A549 (cell line): ENCODE results near the gene RRP8. TPM values are rescaled to one million over a fixed set of nuclear protein-coding genes. Genes with fewer than 3 reads are reported as not detected.

Source experiments
- ATAC-seq, 2 experiments: fragments of 200-7000 bp in 1 of 2; fragments of >200 bp in 1 of 2; cut with Nextera tagmentation in 1 of 2; cut with Tn5 transposase in 1 of 2; 3 replicates each; pipeline versions ENCODE4 v1.8.0 to v1.9.1; 2018 to 2020; ENCODE audit warnings: mild to moderate bottlenecking in 1 of 2, moderate library complexity in 1 of 2
- CTCF ChIA-PET: fragments of 300-600 bp; sonication (Branson Sonifier 250); formaldehyde crosslinking; extraction: SDS; loops from one replicate; lab custom pipeline; 2021; ENCODE audit warnings: antibody characterized with exemption, inconsistent platforms; lab: Yijun Ruan, JAX
- POLR2A ChIA-PET: fragments of 350-600 bp; formaldehyde crosslinking; extraction: SDS; loops from one replicate; lab custom pipeline; 2021; ENCODE audit warnings: antibody characterized with exemption, inconsistent platforms; lab: Yijun Ruan, JAX
- DNase-seq, 2 experiments: peaks; one replicate each; pipeline versions ENCODE4 v3.0.0 to v3.0.0-alpha.2; 2011 to 2016; ENCODE audit warnings: low read depth in 1 of 2, low spot score in 1 of 2
- FAIRE-seq: peaks from 2 replicates; lab custom pipeline; 2011; peaks lifted over from hg19 to GRCh38; lab: Jason Lieb, UNC
- H3K27ac ChIP-seq, 2 experiments: fragments of >200 bp; sonication (Bioruptor Twin); formaldehyde crosslinking; 3 replicates each; pipeline ENCODE4 v1.5.1; 2016 to 2017
- H3K4me1 ChIP-seq: fragments of >200 bp; sonication (Bioruptor Twin); formaldehyde crosslinking; 3 replicates; pipeline ENCODE4 v1.6.1; 2016
- H3K4me2 ChIP-seq: fragments of >200 bp; sonication (Bioruptor Twin); formaldehyde crosslinking; 3 replicates; pipeline ENCODE4 v1.6.1; 2016
- H3K4me3 ChIP-seq: fragments of >200 bp; sonication (Bioruptor Twin); formaldehyde crosslinking; 3 replicates; pipeline ENCODE4 v1.5.1; 2016
- H3K9me3 ChIP-seq: fragments of >200 bp; sonication (Bioruptor Twin); formaldehyde crosslinking; 3 replicates; pipeline ENCODE4 v1.6.1; 2016
- BCL3 ChIP-seq: fragments of >200 bp; sonication (Bioruptor Twin); formaldehyde crosslinking; IDR thresholded peaks from 3 replicates; pipeline ENCODE4 v1.6.1; 2016
- CEBPB ChIP-seq, 2 experiments: fragments of >200 bp in 1 of 2; sonication (Bioruptor Twin) in 1 of 2; formaldehyde crosslinking in 1 of 2; IDR thresholded peaks; 2 replicates each; pipeline ENCODE4 v1.6.1; 2012 to 2016
- EHF ChIP-seq: fragments of 250-450 bp; sonication (Bioruptor Pico); IDR thresholded peaks from 2 replicates; pipeline ENCODE4 v1.5.0; 2020; ENCODE audit warnings: mild to moderate bottlenecking
- HDAC2 ChIP-seq: fragments of 200-600 bp; sonication (generic); IDR thresholded peaks from 2 replicates; pipeline ENCODE4 v1.6.1; 2016
- HEYL ChIP-seq: fragments of 250-450 bp; sonication (Bioruptor Pico); IDR thresholded peaks from 2 replicates; pipeline ENCODE4 v1.8.0; 2021; ENCODE audit warnings: mild to moderate bottlenecking, moderate library complexity
- JUN ChIP-seq, 2 experiments: fragments of >200 bp; sonication (Bioruptor Twin); formaldehyde crosslinking; IDR thresholded peaks; 2 replicates in 1 of 2; 3 replicates in 1 of 2; pipeline ENCODE4 v1.6.1; 2016 to 2017
- JUNB ChIP-seq: fragments of >200 bp; sonication (Bioruptor Twin); formaldehyde crosslinking; IDR thresholded peaks from 2 replicates; pipeline ENCODE4 v1.6.1; 2016
- MAX ChIP-seq: IDR thresholded peaks from 2 replicates; pipeline ENCODE4 v1.6.1; 2012
- MAZ ChIP-seq: fragments of 150-350 bp; IDR thresholded peaks from 2 replicates; pipeline ENCODE4 v1.6.1; 2014; ENCODE audit warnings: antibody characterized with exemption, low read depth, low read length, borderline replicate concordance
- NPAS2 ChIP-seq: fragments of 250-450 bp; sonication (Bioruptor Pico); IDR thresholded peaks from 2 replicates; pipeline ENCODE4 v1.8.0; 2022; ENCODE audit warnings: mild to moderate bottlenecking, moderate library complexity, borderline replicate concordance
- POLR2A ChIP-seq: IDR thresholded peaks from 2 replicates; pipeline ENCODE4 v1.6.1; 2012; ENCODE audit warnings: mild to moderate bottlenecking, low read length
- POLR2AphosphoS2 ChIP-seq: conservative IDR thresholded peaks from 2 replicates; pipeline ENCODE4 v1.6.1; 2012; ENCODE audit warnings: low read length, improper control_type of control experiment, inconsistent platforms
- RARB ChIP-seq: fragments of 250-450 bp; sonication (Bioruptor Pico); IDR thresholded peaks from 2 replicates; pipeline ENCODE4 v1.8.0; 2021; ENCODE audit warnings: mild to moderate bottlenecking, moderate library complexity
- RCOR1 ChIP-seq: fragments of 150-350 bp; IDR thresholded peaks from 2 replicates; pipeline ENCODE4 v1.6.1; 2014; ENCODE audit warnings: antibody characterized with exemption, low read length, low read depth
- RFX5 ChIP-seq: fragments of 450-650 bp; IDR thresholded peaks from 2 replicates; pipeline ENCODE4 v1.7.1; 2014; ENCODE audit warnings: antibody characterized with exemption, mild to moderate bottlenecking, moderate library complexity
- ZFP36 ChIP-seq: fragments of 450-650 bp; IDR thresholded peaks from 2 replicates; pipeline ENCODE4 v1.6.1; 2014; ENCODE audit warnings: borderline replicate concordance; ENCODE audit not compliant: partially characterized antibody
- WGBS: methylation state at CpG from one replicate; pipeline ENCODE4 v1.1.6; 2017; ENCODE audit errors: missing lambda C conversion rate; 5-methylcytosine and 5-hydroxymethylcytosine counted together
- polyA plus RNA-seq, 4 experiments: library from polyadenylated mRNA; depleted of rRNA in 3 of 4; stranded (reverse); fragments of >200 nt; fragmentation: RNase III in 1 of 4; extraction: RNeasy Plus Mini Kit Qiagen cat#74134 plus additional on column Dnase treatment in 1 of 4; gene quantifications; 2 replicates in 3 of 4; 3 replicates in 1 of 4; pipeline ENCODE4 v1.2.3, GENCODE V29; 2011 to 2017

The RRP8 gene
- polyA plus RNA-seq, 2 of the 4 experiments (the other 2 are of a cell fraction) = 14.5 to 25.9 TPM

GRCh38 chr11:6629892-6630631 lies 26.6 kb upstream of the RRP8 start:
- no peaks in the 10 kb centered on the region for H3K9me3 ChIP-seq
- WGBS = 74% methylated on average over 94 of the region's 102 CpGs
- POLR2A ChIA-PET = no interaction called here
- DNase-seq (no peak), FAIRE-seq (no peak), ATAC-seq (peak in 1 of 2 experiments; percentile 8; a peak in 1 of 6 replicates)
- H3K27ac ChIP-seq = no peak overlapping the region
- peak overlapping the region; percentile 50 for H3K4me2 ChIP-seq
- no peaks in the 10 kb centered on the region for H3K4me1 ChIP-seq
- CTCF ChIA-PET = interaction anchor here (1.2 kb wide), 1 partner anchor 10 kb away, joined by 3 read pairs; the partner anchor contains the start of gene TPP1
- H3K4me3 ChIP-seq = peak overlapping the region; percentile 28; the same call in 1 of the 3 replicates
- no peak for TF ChIP-seq CEBPB (IDR thresholded peaks at IDR 0.05)
- TF ChIP-seq MAX = peak; percentile 19; the same call in 1 of the 2 replicates

- TF ChIP-seq EHF (CRISPR knock-in tag) (no peak), BCL3 (no peak), MAZ (no peak), NPAS2 (CRISPR knock-in tag) (no peak), RCOR1 (no peak), JUN (IDR thresholded peaks at IDR 0.05) (no peak), JUNB (no peak), HDAC2 (no peak), RARB (CRISPR knock-in tag) (no peak), HEYL (CRISPR knock-in tag) (no peak), RFX5 (no peak)
- ATAC-seq = no peak
- 67% methylated on average over 18 of the region's 24 CpGs for WGBS
- ChIA-PET CTCF (interaction anchor here (1.0 to 1.2 kb wide), 2 partner anchors 10 to 18 kb away, joined by 3 read pairs; partner anchors contain the start of genes TAF10 and TPP1), POLR2A (no interaction called here)
- Histone ChIP-seq H3K4me3 (no peak overlapping the region), H3K4me1 (no peaks in the 10 kb centered on the region), H3K27ac (no peak overlapping the region), H3K4me2 (no peak overlapping the region), H3K9me3 (no peaks in the 10 kb centered on the region)
- no peak for DNase-seq
- no peak for FAIRE-seq
Measured at GRCh38 chr11:6629573-6629891, 26.1 kb upstream of the RRP8 start.

GRCh38 chr11:6628526-6628925 lies 25.1 kb upstream of the RRP8 start:
- Histone ChIP-seq H3K27ac (no peak overlapping the region), H3K9me3 (no peaks in the 10 kb centered on the region), H3K4me2 (no peak overlapping the region), H3K4me3 (no peak overlapping the region), H3K4me1 (no peaks in the 10 kb centered on the region)
- FAIRE-seq (no peak), DNase-seq (no peak), ATAC-seq (no peak)
- CTCF ChIA-PET = interaction anchor here (1.0 to 1.2 kb wide), 2 partner anchors 9 to 17 kb away, joined by 3 read pairs; partner anchors contain the start of genes TAF10 and TPP1
- POLR2A ChIA-PET = no interaction called here
- TF ChIP-seq MAX (no peak), POLR2A (no peak)
- WGBS = 44% methylated on average over 4 of the region's 4 CpGs

- POLR2A ChIA-PET = interaction anchor here (1.3 kb wide), 1 partner anchor 16 kb away, joined by 4 read pairs; the partner anchor contains the start of gene TAF10
- Histone ChIP-seq H3K27ac (no peak overlapping the region), H3K9me3 (no peaks in the 10 kb centered on the region), H3K4me1 (no peaks in the 10 kb centered on the region), H3K4me2 (no peak overlapping the region), H3K4me3 (no peak overlapping the region)
- TF ChIP-seq ZFP36 (no peak), POLR2AphosphoS2 (no peak)
- 25% methylated on average over 2 of the region's 2 CpGs for WGBS
- DNase-seq = no peak
- ATAC-seq = no peak
- CTCF ChIA-PET = interaction anchor here (0.6 to 1.7 kb wide), 4 partner anchors 13 to 249 kb away, joined by 3 to 4 read pairs (median 4); partner anchors contain the start of gene MRPL17
- FAIRE-seq = no peak
Measured at GRCh38 chr11:6627762-6628241, 24.4 kb upstream of the RRP8 start.
